Astrocyte of the spinal cord (primary cell): ENCODE measurements around the gene GABBR2.

Experiments used
- DNase-seq: peaks from one replicate; pipeline ENCODE4 v3.0.0; 2011; ENCODE audit warnings: low read depth, low spot score
- H3K4me3 ChIP-seq: 2 replicates; pipeline ENCODE4 v1.5.1; 2011; ENCODE audit warnings: low read depth, mild to moderate bottlenecking, low read length, moderate library complexity
- CTCF ChIP-seq: IDR thresholded peaks from 2 replicates; pipeline ENCODE4 v1.5.1; 2012; ENCODE audit warnings: low read depth, mild to moderate bottlenecking, low read length, inconsistent platforms
- in situ Hi-C: cut with HindIII; loops from 2 replicates; pipeline ENCODE4 v1.10.0; 2017; ENCODE audit warnings: low sequenced_read_pairs

GABBR2 gene

DNA sequence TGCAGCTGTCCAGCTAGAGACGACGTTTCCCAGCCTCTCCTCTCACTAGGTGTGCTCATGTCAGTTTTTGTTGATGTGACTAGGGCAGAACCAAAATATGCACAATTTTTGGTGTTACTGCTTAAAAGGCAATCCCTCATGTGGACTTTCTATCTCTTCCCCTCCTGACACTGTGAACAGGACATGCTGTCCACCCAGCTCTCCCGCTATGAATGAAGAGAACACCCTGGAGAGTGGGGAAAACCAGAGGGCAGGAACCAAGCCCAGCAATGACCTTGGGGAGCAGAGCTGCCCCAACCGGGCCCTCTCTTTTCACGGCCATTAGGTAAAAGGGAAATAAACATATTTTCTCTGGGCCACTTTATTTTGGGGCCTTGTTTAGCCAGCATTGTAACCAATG lies 406.6 kb downstream of the GABBR2 start:
- in situ Hi-C loops, result no loop called here
- TF ChIP-seq CTCF, result no peak
- H3K4me3 ChIP-seq, result no peak overlapping the region
- no peak for DNase-seq

- DNase-seq, result no peak
- no peak for TF ChIP-seq CTCF
- in situ Hi-C loops, result no loop called here
- no peak overlapping the region for H3K4me3 ChIP-seq
Measured at GRCh38 chr9:98300611-98301010, 408.1 kb downstream of the GABBR2 start.

DNA sequence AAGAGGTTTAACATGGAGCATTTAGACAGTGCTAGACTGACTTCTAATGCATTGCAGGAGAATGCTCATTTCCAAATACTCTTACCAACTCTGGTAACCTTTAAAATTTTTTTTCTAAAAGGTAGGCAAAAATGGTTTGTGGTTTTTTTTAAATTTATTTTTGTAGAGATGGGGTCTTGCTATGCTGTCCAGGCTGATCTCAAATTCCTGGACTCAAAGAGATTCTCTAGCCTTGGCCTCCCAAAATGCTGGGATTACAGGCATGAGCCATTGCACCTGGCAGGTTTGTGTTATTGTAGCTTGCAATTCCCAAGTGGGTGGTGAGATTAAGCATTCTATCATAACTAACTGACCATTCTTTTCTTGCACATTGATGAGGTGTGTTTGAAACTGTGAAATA lies 410.3 kb downstream of the GABBR2 start:
- H3K4me3 ChIP-seq, result no peak overlapping the region
- in situ Hi-C loops, result no loop called here
- no peak for TF ChIP-seq CTCF
- no peak for DNase-seq

DNA sequence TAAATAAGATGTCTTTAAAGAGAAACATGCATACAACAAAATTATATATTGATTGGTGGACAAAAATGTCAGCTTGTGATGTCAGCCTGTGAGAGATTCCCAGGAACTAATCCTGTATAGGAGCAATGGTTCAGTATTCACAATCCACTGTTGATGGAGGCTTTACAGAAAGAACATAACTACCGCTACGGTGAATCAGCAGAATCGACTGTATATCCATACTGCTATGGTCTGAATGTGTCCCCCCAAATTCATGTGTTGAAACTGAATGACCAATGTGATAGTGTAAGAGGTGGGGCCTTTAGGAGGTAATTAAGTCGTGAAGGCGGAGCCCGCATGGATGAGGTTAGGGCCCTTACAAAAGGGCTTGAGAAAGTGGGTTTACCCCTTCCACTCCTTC lies 412.9 kb downstream of the GABBR2 start:
- no peak overlapping the region for H3K4me3 ChIP-seq
- TF ChIP-seq CTCF, result no peak
- no peak for DNase-seq
- in situ Hi-C loops, result no loop called here

GRCh38 chr9:98291820-98292219 lies 416.9 kb downstream of the GABBR2 start:
- no peak for DNase-seq
- no peak for TF ChIP-seq CTCF
- in situ Hi-C loops, result no loop called here
- no peak overlapping the region for H3K4me3 ChIP-seq

DNA sequence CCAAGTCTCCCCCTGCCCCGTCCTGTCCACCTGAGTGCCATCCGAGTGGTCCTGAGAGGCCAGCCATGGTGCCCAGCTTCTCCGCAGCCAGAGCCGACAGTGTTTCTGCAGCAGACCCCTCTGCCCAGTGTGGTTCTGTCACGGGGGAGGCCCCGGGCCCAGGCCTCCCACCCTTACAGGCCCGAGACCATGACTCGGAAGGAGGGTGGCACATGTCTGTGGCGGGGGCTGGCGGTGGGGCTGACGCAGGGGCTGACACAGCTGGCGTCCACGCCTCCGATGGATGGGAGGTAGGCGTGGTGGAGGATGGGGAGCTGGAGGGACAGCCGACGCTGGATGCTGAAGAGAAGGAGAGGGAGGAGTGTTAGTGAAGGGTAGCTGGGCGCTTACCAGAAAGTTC lies 418.3 kb downstream of the GABBR2 start:
- no peak for DNase-seq
- in situ Hi-C loops, result no loop called here
- TF ChIP-seq CTCF, result no peak
- H3K4me3 ChIP-seq, result no peak overlapping the region

DNA sequence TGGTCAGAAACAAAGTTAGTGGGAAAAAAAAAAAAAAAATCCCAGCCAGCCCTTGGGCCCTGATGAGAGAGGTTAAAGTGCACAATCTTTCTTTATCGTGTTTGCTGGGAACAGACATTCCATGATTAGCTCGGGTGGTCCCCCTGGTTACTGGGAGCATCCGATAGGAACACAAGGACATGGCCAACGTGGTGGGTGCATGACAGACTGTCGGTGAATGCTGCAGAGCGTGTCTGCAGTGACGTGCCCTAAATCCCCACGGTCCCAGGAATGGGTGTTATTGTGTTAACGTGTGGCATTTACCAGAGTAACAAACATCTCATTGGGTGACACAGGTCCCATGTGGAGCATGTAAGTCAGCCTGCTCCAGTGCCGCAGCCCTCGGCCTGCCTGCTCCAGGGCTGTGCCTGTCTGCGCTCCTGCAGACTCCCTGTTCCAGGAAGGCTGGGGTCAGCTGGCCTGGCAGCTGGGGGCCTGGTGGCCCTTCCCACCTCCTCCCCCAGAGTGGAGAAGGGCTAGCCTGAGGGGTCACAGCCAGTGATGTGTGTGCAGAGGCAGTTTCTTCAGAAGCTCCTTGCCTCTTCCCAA lies 419.0 kb downstream of the GABBR2 start:
- no peak overlapping the region for H3K4me3 ChIP-seq
- DNase-seq, result no peak
- no peak for TF ChIP-seq CTCF
- in situ Hi-C loops, result no loop called here
